Measurements from ENCODE around the gene QKI.
"Not testable (repeated sequence)": the region's sequence is repeated elsewhere in the genome, so short reads cannot be mapped to it uniquely, and the experiment has no call there.

The QKI gene

GRCh38 chr6:163415620-163416556 lies 1.4 kb downstream of the QKI start:
- DNase-seq = no peak

DNA sequence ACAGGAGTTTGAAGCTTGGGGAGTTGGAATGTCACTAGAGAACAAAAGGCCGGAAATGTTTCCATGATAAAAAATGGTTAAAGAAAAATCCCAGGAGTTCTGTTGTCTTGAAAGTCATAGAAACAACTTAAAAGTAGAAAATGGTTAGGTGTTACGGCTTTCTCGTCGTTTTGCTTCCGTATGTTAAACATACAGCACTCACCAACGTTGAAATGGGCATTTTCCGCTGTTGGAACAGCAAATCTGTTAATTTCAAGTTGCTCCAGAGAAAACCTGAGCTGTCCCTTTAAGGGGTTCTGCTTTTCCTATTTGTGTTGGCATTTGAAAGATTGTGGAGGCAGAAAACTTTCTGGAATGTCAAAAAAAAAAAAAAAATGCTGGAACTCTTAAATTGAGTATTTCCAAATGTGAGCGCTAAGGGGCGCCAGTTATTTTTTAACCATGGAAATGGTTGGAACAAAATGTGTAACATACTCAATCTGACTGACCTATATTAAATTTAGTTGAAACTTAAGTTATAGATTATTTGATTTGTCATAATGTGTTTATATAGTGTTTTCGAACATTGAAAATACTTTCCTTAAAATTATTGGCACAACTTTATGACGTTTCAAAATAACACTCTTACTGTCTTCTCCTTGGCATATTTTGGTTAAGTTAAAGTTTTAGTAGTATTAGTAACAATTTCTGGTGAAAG lies 2.2 kb downstream of the QKI start:
- no peak for DNase-seq

DNA sequence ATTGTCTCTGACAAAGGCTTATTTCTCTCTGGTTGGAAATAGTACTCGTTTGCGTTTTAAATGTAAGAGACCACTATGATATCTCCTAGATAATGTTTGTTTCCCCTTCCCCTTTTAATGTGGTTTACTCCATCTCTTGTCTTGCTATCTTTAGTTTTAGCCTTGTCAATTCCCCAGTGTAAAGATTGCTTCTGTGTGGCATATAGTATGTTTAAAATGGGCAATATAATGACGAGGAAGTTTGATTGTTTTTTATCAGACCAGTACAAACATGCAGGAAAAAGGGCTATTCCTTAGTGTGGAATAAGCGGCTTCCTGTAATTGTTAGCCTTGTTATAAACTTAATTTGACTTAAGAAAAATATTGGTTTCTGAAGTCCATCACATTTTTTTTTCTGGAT lies 3.1 kb downstream of the QKI start:
- no peak for DNase-seq

GRCh38 chr6:163418311-163419029 lies 4.0 kb downstream of the QKI start:
- no peak for DNase-seq

DNA sequence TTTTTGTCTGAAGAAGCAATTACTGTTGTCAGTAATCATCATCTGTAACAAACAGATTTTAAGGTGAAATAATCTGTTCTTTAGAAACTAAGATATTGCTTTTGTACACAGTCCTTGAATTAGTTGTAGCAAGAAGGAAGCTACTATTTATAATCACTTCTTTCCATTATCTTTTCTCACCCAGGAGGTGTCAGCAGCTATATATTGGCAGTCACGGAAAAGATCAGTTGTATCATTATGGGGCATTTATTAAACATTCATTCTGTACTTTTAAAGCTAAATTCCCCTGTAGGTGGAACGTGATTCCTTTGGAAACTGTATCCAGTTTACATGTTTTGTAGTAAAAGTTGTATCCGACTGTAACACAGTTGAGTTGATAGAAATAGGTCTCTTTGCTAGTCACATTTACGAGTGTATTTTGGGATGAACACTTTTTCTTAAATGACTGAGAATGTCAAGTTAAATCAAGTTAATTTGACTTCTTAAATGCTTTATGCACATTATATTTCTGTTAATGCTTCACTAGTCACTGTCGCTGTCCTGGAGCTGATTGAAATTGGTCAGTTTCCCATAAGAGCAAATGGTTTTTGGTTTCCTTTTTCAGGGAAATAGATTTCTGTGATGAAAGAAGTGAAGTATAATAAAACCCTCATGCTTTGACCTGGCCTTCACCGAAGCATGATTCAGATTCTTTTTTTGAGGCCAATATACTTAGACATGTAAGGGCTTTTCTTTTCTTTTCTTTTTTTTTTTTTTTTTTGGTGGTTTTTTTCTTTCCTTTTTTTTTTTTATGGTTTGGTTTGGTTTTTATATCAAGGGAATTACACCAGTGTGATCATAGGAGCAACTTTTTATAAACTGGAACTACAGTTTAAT lies 5.1 kb downstream of the QKI start:
- no peak for DNase-seq

DNA sequence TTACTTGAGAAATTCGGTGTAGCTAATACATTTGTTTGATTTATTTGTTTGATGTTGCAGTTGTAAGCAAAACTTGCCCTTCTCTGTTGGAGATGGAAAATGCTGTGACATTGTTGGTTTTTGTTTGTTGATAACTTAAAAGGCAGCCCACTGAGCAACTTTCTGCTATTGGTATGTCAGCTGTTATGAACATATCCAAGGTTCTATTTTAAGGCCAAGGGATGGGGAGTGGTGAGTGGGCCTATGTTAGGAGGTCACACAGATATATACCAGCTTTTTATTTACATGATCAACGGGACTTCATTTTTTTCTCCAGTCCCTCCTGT lies 5.7 kb downstream of the QKI start:
- no peak for DNase-seq

DNA sequence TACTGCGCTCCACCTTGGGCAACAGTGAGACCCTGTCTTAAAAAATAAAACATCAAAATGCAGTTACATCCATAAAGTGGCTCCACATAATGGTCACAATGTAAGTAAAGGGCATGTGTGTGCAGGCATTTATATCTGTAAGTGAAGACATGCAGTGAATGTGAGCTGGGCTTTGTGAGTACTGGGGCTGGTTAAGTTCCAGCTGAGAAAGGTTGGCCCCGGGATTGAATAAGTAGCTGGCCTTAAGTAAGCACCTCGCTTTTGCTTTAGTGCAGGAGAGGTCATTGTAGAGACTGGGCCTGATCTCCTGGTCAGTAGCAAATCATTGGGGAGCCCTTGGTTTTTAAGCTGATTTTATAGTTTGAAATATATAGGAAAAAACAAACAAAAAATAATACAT lies 8.0 kb downstream of the QKI start:
- DNase-seq = no peak

DNA sequence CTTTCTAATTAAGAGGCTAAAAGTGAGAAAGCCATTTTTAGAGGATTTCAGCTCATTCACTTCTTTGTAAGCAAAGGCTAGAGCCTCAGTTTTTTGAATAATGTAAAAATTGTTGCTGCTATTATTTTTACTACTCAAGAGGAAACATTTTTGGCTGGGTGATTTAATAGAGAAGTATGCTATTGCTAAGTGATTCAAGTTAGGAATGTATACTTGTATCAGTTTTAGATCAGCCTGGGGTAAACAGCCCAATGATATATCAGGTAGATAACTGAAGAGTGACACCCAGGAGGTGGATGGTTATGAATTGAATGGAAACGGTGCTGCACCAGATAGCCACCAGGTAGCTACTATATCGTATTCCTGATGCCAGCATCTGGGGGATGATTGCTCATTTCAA lies 9.2 kb downstream of the QKI start:
- no peak for DNase-seq

GRCh38 chr6:163427498-163428254 lies 13.2 kb downstream of the QKI start:
- DNase-seq = no peak

GRCh38 chr6:163428373-163428772 lies 13.9 kb downstream of the QKI start:
- DNase-seq = no peak

GRCh38 chr6:163429858-163430448 lies 15.4 kb downstream of the QKI start:
- DNase-seq = no peak

DNA sequence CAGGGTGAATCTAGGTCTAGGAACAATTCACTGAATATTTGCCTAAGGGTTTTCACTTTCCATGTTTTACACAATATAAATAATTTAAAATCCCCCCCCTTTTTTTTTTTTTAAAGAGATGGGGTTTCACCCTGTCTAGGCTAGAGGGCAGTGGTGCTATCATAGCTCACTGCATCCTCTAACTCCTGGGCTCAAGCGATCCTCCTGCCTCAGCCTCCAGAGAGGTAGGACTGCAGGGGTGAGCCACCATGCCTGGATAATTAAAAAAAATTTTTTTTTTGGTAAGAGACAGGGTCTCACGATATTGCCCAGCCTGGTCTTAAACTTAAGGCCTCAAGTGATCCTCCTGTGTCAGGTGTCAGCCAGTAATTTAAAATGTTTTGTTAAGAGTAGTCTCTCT lies 17.8 kb downstream of the QKI start:
- no peak for DNase-seq

- not testable (repeated sequence) for DNase-seq
Measured at GRCh38 chr6:163433486-163433885, 19.0 kb downstream of the QKI start.

- no peak for DNase-seq
Measured at GRCh38 chr6:163435023-163435422, 20.5 kb downstream of the QKI start.

- DNase-seq = no peak
Measured at GRCh38 chr6:163436843-163437242, 22.3 kb downstream of the QKI start.

DNA sequence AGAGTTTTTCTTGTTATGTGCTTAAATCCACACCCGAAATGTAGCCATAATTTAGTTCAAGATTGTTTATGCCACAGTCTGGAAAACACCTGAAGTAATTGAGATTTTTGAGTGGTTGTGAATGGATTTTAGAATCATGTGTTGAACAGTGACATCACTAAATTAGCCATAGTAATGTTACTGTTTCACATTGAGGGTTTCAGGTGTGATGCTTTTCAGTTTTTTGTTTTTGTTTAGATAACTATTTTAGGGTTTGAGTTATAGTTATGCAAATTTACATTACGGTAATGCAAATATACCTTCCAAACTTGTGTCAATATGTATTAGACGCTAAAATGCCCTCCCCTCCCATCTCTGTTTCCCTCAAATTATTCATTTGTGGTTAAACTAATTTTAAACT lies 22.9 kb downstream of the QKI start:
- DNase-seq = no peak

- no peak for DNase-seq
Measured at GRCh38 chr6:163438298-163438939, 23.9 kb downstream of the QKI start.

DNA sequence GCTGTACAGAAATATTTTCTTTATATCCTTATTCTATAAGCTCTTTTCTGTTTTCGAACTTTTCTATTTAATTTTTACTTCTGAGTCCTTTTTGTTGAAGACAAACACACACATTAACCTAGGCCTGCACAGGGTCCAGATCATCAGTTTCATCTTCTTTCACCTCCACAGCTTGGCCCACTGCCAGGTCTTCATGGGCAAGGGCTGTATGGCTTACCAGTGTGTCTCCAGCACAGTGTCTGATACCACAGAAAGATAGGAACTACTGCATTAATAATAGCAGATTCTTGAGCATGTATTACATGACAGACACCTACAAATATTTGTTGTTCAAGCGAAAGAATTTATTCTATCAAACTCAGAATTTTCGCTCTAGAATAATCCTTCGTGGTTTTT lies 24.4 kb downstream of the QKI start:
- DNase-seq = no peak

DNA sequence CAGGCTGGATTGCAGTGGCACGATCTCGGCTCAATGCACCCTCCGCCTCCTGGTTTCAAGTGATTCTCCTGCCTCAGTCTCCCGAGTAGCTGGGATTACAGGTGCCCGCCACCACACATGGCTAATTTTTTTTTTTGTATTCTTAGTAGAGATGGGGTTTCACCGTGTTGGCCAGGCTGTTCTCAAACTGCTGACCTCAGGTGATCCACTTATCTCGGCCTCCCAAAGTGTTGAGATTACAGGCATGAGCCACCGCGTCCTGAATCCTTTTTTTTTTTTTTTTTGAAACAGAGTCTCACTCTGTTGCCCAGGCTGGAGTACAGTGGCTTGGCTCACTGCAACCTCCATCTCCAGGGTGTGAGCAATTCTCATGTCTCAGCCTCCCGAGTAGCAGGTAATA lies 24.9 kb downstream of the QKI start:
- DNase-seq = not testable (repeated sequence)

DNA sequence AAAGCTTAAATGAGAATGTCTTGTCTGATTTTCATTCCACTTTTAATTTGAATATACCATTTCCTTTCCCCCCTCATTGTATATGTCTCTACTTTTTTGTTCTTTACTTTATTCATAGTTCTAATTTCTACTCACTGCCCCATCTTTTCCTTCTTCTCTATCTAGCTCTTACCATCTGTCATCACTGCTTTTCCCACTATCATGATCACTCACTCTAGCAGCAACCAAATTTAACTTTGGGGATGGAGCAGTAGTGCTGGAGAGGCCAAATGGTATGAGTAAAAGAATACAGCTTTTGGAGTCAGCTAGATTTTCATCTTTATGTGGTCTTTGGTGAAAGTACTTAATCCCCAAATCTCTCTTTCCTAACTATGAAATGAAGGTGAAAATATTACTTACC lies 25.5 kb downstream of the QKI start:
- no peak for DNase-seq

DNA sequence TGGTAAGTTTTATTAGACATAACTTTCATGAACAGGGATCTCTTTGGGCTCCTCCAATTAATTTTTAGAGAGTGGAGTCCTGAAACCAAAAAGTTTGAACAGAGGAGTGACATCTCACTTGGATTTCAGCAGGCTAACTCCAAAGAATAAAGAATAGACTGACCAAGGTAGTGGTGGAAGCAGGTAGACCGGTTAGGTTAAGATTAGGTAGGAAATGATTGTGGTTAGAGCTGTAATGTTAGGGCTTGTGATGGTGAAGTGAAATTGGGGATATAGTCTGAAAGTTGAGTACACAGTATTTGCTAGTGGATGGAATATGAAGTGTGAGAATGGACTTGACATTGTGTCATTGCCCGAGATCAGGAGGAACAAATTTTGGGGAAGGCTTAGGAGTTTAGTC lies 27.8 kb downstream of the QKI start:
- no peak for DNase-seq

All from NCI-H2227 treated with DMSO at 0.1 percent for 48 hours (cell line).